Measurements from ENCODE around the gene BAHCC1.

The BAHCC1 gene

GRCh38 chr17:81394921-81395599 is at the start of gene BAHCC1:
Gene BAHCC1 (plus strand): TSS chr17:81395457. CDS start chr17:81399740, 4,283 bp downstream.
- TF ChIP-seq CTCF (IDR thresholded peaks at IDR 0.05; ENCODE audit: low read depth, low read length), result no peak
- H3K4me3 ChIP-seq (replicated peaks in 1 of 2; ENCODE audit: low read depth in 2 of 2, low read length in 2 of 2), result peak within 1 kb of the TSS; percentile 67

GRCh38 chr17:81346090-81346907 is 49.0 kb upstream of the BAHCC1 start:
- H3K4me3 ChIP-seq (replicated peaks in 1 of 2; ENCODE audit: low read depth in 2 of 2, low read length in 2 of 2), result peak overlapping the region; percentile 59 to 89
- DNase-seq (ENCODE audit: low read depth in 2 of 2), result peak; percentile 95 to 98
- no peak for TF ChIP-seq CTCF (IDR thresholded peaks at IDR 0.05; ENCODE audit: low read depth, low read length)

More at GRCh38 chr17:81394921-81395599, at the start of gene BAHCC1:
- peak; percentile 100 for DNase-seq (ENCODE audit: low read depth in 2 of 2)

- no peak for DNase-seq (ENCODE audit: low read depth in 2 of 2)
- TF ChIP-seq CTCF (IDR thresholded peaks at IDR 0.05; ENCODE audit: low read depth, low read length), result no peak
- H3K4me3 ChIP-seq (replicated peaks in 1 of 2; ENCODE audit: low read depth in 2 of 2, low read length in 2 of 2), result peak overlapping the region; percentile 59
Measured at GRCh38 chr17:81346908-81347349, 48.3 kb upstream of the BAHCC1 start.

- no peak overlapping the region for H3K4me3 ChIP-seq (replicated peaks in 1 of 2; ENCODE audit: low read depth in 2 of 2, low read length in 2 of 2)
- no peak for TF ChIP-seq CTCF (IDR thresholded peaks at IDR 0.05; ENCODE audit: low read depth, low read length)
- no peak for DNase-seq (ENCODE audit: low read depth in 2 of 2)
Measured at GRCh38 chr17:81347437-81347836, 47.8 kb upstream of the BAHCC1 start.

- H3K4me3 ChIP-seq (replicated peaks in 1 of 2; ENCODE audit: low read depth in 2 of 2, low read length in 2 of 2), result no peak overlapping the region
- no peak for TF ChIP-seq CTCF (IDR thresholded peaks at IDR 0.05; ENCODE audit: low read depth, low read length)
- no peak for DNase-seq (ENCODE audit: low read depth in 2 of 2)
Measured at GRCh38 chr17:81348097-81349055, 46.9 kb upstream of the BAHCC1 start.
